ENCODE results near the gene ENTPD1.

ENTPD1 gene

GRCh38 chr10:95831076-95831475 is 75.1 kb downstream of the ENTPD1 start:
- no peak for DNase-seq (ENCODE audit: low read depth in 1 of 2, low spot score in 1 of 2)

GRCh38 chr10:95831515-95831914 is 75.6 kb downstream of the ENTPD1 start:
- DNase-seq (ENCODE audit: low read depth in 1 of 2, low spot score in 1 of 2) = no peak

DNA sequence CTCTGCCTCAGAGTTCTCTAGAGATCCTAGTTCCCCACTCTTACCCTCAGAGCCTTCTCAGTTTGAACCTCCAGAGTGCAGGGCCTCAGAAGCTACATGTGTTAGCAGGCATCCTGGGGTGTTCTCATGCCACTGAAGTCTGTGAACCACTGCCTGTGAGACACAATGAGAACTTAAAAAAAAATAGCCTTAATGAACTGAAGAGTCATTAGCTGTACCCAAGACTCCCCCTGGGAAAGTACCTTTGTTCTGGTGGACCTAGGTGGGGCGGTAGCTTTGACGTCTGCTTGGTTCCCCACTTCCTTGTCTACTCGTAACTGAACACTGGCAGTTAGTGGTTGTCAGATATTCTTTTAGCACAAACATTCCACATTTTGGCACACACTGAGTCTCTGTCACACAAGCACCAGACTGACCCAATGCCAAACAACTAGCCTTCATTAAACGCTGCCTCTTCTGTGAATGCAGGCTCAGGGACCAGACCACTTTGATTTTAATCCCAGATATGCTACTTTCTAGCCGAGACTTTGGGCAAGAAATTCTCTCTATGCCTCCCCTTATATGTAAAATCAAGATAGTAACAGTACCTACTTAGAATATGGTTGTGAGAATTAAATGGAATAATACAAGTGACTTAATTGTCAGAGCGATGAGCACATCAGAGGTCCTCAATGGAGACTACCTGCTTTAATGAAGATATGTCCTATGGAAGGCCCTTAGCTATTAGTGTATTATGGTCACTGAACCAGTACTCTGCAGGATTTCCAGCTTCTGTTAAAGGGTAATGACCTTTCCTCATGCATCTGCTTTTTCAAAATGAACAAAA is 76.5 kb downstream of the ENTPD1 start:
- no peak for DNase-seq (ENCODE audit: low read depth in 1 of 2, low spot score in 1 of 2)

DNA sequence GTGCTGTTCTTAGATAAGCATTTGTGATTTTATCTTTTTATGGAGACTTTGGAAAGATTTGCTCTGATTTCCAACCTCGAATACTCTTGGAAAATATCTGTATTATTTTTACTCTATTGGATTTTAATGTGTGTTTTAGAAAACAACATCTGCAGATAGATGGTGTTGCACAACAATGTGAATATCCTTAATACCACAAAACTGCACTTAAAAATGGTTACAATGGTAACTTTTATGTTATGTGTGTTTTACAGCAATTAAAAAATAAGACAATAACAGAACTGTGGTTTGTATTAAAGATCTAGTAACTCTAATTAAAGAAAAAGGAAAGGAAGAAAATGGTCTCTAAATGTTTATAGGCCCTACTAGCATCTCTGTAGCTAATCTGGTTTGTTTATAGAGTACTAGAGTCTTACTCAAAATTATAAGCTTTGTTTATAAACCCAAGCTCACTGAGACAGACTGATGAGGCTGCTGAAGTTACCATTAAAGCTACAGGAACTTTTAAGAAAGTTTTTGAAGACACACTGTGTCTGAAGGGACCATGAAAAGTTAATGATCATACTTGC is 77.2 kb downstream of the ENTPD1 start:
- DNase-seq (ENCODE audit: low read depth in 1 of 2, low spot score in 1 of 2) = no peak

DNA sequence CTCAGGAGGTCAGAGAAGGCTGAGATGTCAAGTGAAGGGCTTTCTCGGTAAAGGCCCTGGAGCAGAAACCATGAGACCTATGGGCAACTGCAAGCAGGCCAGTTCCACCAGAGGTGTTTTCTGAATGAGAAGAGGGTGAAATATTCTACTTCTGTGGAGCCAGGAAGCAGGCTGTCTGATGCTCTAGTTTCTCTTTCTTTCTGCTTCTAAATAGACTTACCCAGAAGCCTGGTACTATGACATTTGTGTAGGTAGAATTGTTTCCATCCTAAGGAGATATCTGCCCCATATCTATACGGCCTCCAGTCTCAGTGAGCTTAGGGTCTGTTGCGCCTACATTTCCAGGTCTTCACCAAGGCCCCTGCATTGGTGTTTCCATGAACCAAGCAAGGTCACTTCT is 78.4 kb downstream of the ENTPD1 start:
- DNase-seq (ENCODE audit: low read depth in 1 of 2, low spot score in 1 of 2) = no peak

GRCh38 chr10:95835149-95835860 is 79.3 kb downstream of the ENTPD1 start:
- DNase-seq (ENCODE audit: low read depth in 1 of 2, low spot score in 1 of 2) = no peak

- DNase-seq (ENCODE audit: low read depth in 1 of 2, low spot score in 1 of 2) = no peak
These were observed 79.9 kb downstream of the ENTPD1 start for GRCh38 chr10:95835911-95836310.

DNA sequence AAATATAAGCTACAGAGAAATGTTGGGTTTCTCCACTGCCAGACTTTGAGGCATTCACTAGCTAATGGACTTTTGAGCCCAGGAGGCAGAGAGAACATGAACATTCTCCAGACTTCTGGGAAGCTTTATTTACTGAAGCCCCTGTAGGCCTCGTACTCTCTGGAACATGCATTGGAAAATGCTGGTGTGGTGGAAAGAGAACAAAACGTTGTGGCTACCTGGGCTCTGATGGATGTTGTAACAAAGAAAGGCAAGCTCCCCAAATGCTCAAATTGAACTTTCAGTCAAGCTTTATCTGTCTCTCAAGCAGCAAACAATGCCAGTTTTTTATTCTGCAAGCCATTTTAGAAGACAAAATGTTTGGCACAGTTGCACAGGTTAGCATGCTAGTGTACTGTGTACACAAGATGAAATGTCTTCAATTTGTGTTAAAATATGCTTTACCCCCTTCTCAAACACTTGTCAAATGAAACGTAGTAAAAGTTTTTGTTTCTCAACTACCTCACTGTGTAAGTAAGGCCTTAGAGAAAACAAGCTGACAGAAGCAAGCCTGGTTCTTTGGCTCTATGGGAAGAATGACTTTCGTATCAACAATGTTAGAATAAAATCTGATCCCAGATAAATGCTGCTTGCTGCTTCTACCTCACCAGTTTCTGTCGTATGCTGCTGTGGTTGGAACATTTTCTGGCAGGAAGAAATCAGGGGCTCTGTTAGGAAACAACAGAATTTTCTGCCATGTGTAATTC is 80.8 kb downstream of the ENTPD1 start:
- DNase-seq (ENCODE audit: low read depth in 1 of 2, low spot score in 1 of 2) = no peak

DNA sequence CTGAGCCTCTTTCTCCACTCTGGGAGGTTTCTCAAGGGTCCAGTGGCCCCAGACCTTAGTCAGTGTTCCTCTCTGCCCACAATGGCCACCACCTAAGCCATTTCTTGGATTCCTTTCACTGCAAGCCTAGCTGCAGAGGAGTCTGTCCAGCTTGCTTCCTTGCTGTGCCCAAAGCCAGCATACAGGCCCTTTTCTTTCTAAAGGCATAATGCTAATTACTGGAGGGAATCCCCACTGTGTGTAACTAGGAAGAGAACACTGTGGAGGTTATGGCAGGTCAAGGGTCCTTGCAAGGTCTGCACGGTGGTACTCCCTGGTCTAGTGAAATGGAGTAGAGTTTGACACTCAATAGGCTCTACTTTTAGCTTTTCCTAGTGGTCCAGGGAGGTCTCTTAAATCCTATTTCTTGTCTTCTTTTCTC is 81.4 kb downstream of the ENTPD1 start:
- no peak for DNase-seq (ENCODE audit: low read depth in 1 of 2, low spot score in 1 of 2)

DNA sequence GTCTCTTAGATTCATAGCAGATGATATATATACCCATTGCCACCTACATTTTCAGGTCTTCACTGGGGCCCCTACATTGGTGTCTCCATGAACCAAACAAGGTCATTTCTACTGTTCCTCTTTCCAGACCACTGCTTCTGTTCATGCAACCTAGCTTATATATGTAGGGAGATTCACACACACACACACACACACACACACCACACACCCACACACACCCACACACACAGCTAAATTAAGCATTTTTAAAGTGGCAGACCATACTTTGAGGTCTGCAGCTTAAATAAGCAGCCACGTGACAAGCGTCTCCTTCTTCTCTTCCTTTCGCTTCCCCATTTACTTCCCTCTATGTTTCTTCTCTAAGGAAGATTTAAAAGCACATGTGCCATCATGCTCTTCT is 81.8 kb downstream of the ENTPD1 start:
- DNase-seq (ENCODE audit: low read depth in 1 of 2, low spot score in 1 of 2) = no peak

GRCh38 chr10:95840121-95840520 is 84.2 kb downstream of the ENTPD1 start:
- no peak for DNase-seq (ENCODE audit: low read depth in 1 of 2, low spot score in 1 of 2)

- no peak for DNase-seq (ENCODE audit: low read depth in 1 of 2, low spot score in 1 of 2)
These were observed 84.7 kb downstream of the ENTPD1 start for GRCh38 chr10:95840681-95841080.

GRCh38 chr10:95841661-95842498 is 85.9 kb downstream of the ENTPD1 start:
- DNase-seq (ENCODE audit: low read depth in 1 of 2, low spot score in 1 of 2) = peak in 1 of 2 donors; percentile 22

DNA sequence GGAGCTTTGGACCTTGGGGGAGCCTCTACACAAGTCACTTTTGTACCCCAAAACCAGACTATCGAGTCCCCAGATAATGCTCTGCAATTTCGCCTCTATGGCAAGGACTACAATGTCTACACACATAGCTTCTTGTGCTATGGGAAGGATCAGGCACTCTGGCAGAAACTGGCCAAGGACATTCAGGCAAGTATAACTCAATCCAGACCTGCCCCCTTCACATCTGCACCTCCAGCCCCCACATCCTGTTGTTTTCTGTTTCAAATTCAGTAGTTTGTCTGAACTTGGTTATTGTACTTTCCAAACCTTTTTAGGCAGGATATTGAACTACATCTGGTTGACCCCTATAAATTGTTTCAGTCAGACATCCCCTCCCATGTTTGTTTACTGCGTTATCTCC is 89.4 kb downstream of the ENTPD1 start:
- no peak for DNase-seq (ENCODE audit: low read depth in 1 of 2, low spot score in 1 of 2)

GRCh38 chr10:95847007-95847406 is 91.0 kb downstream of the ENTPD1 start:
- DNase-seq (ENCODE audit: low read depth in 1 of 2, low spot score in 1 of 2) = no peak

- no peak for DNase-seq (ENCODE audit: low read depth in 1 of 2, low spot score in 1 of 2)
These were observed 92.9 kb downstream of the ENTPD1 start for GRCh38 chr10:95848841-95849240.

DNA sequence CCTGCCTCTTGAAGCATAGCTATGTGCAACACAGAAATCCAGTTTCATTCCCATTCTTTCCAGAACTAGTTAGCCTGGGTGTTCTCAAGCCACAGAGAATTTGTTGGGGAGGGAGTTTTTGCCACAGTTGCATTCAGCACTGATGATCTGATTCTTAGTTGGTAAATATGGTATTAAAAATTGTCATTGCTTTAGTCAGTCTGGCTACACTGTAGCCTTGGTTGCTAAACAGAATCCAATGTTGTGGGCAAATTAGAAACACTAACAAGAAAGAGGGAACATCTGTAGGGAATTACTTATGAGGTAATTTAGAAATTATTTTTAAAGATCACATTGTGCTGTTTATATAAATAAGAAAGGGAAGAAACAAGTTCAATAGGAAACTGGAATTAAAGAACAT is 94.8 kb downstream of the ENTPD1 start:
- no peak for DNase-seq (ENCODE audit: low read depth in 1 of 2, low spot score in 1 of 2)

- no peak for DNase-seq (ENCODE audit: low read depth in 1 of 2, low spot score in 1 of 2)
These were observed 104.4 kb downstream of the ENTPD1 start for GRCh38 chr10:95860166-95860940.

DNA sequence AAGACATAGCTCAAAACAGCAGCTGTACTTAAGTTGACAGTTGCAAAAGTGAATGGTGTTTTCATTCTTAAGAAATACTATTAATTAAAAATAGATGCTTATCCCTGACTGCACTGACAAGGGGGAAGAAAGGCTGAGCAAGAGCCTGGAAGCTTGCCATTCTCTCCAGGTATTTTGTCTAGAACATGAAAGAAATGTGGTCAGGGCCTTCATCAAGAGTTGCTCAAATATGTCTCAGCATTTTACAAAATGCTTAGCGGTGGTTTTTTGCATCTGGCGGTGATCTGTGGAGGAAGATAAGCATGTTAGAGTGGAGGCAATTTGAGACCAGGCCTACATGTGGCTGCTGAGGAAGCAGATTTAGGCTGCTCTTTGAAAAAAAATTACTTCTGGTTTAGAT is 105.4 kb downstream of the ENTPD1 start:
- DNase-seq (ENCODE audit: low read depth in 1 of 2, low spot score in 1 of 2) = no peak
